IMR-90 (cell line): ENCODE data around the gene SGSM2. TPM values are rescaled to one million over a fixed set of nuclear protein-coding genes. Genes with fewer than 3 reads are reported as not detected.

Source experiments
- ATAC-seq: fragments of 200-7000 bp; cut with Tn5 transposase; 2 replicates; pipeline ENCODE4 v1.9.1; 2020; ENCODE audit warnings: low read depth, mild to moderate bottlenecking, moderate library complexity
- BruUV-seq: library from RNA; stranded (reverse); fragments of 400-500 nt; replicated peaks from 2 replicates; lab custom pipeline; 2021; lab: Mats Ljungman, UMichigan
- CTCF ChIA-PET: fragments of 300-600 bp; formaldehyde crosslinking; extraction: SDS; loops from one replicate; lab custom pipeline; 2021; ENCODE audit warnings: antibody characterized with exemption; lab: Yijun Ruan, JAX
- POLR2A ChIA-PET: fragments of 300-600 bp; sonication (Branson Sonifier 250); formaldehyde crosslinking; loops from one replicate; lab custom pipeline; 2022; ENCODE audit warnings: antibody characterized with exemption; ENCODE audit not compliant: unreplicated experiment; lab: Charles Lee
- DNase-seq: peaks from one replicate; pipeline ENCODE4 v3.0.0; 2013
- H2AFZ ChIP-seq: replicated peaks from 2 replicates; pipeline ENCODE3; 2013; ENCODE audit warnings: low read length, mild to moderate bottlenecking; ENCODE audit not compliant: poor library complexity
- H2AK5ac ChIP-seq: 2 replicates; pipeline ENCODE4 v1.6.1; 2013; ENCODE audit warnings: low read depth, low read length, inconsistent platforms
- H2AK9ac ChIP-seq: replicated peaks from 2 replicates; pipeline ENCODE3; 2013; ENCODE audit warnings: mild to moderate bottlenecking, low read depth, low read length, moderate library complexity; ENCODE audit not compliant: poor library complexity
- H2BK120ac ChIP-seq: 2 replicates; pipeline ENCODE4 v1.6.1; 2013; ENCODE audit warnings: low read depth, low read length, inconsistent platforms
- H2BK15ac ChIP-seq: 3 replicates; pipeline ENCODE4 v1.6.1; 2013; ENCODE audit warnings: low read depth, low read length, inconsistent platforms
- H2BK20ac ChIP-seq: 2 replicates; pipeline ENCODE4 v1.6.1; 2013; ENCODE audit warnings: low read depth, mild to moderate bottlenecking, inconsistent platforms, low read length, moderate library complexity
- H2BK5ac ChIP-seq: 2 replicates; pipeline ENCODE4 v1.6.1; 2013; ENCODE audit warnings: mild to moderate bottlenecking, low read depth, low read length, inconsistent platforms; ENCODE audit not compliant: poor library complexity, severe bottlenecking
- H3K14ac ChIP-seq: replicated peaks from 2 replicates; pipeline ENCODE4 v1.6.1; 2013; ENCODE audit warnings: low read depth, low read length, inconsistent platforms
- H3K18ac ChIP-seq: 2 replicates; pipeline ENCODE4 v1.6.1; 2013; ENCODE audit warnings: low read depth, low read length, control low read depth
- H3K23ac ChIP-seq: 2 replicates; pipeline ENCODE4 v1.6.1; 2013; ENCODE audit warnings: low read depth, low read length, inconsistent platforms
- H3K27ac ChIP-seq: 2 replicates; pipeline ENCODE4 v1.5.1; 2013; ENCODE audit warnings: mild to moderate bottlenecking, control low read depth, low read length; ENCODE audit not compliant: insufficient read depth
- H3K27me3 ChIP-seq: 2 replicates; pipeline ENCODE4 v1.6.1; 2013; ENCODE audit warnings: low read length; ENCODE audit not compliant: control insufficient read depth, insufficient read depth
- H3K36me3 ChIP-seq: 2 replicates; pipeline ENCODE4 v1.6.1; 2013; ENCODE audit warnings: low read length, mixed read lengths; ENCODE audit not compliant: control insufficient read depth, insufficient read depth
- H3K4ac ChIP-seq: 2 replicates; pipeline ENCODE4 v1.6.1; 2013; ENCODE audit warnings: low read depth, low read length, inconsistent platforms
- H3K4me1 ChIP-seq: 2 replicates; pipeline ENCODE4 v1.6.1; 2013; ENCODE audit warnings: low read length, mixed read lengths; ENCODE audit not compliant: control insufficient read depth, insufficient read depth
- H3K4me2 ChIP-seq: 2 replicates; pipeline ENCODE4 v1.6.1; 2013; ENCODE audit warnings: low read depth, mild to moderate bottlenecking, control low read depth, low read length, moderate library complexity
- H3K4me3 ChIP-seq: 2 replicates; pipeline ENCODE4 v1.5.1; 2013; ENCODE audit warnings: low read depth, mild to moderate bottlenecking, control low read depth, low read length, moderate library complexity; ENCODE audit not compliant: insufficient read depth
- H3K56ac ChIP-seq: 2 replicates; pipeline ENCODE4 v1.6.1; 2013; ENCODE audit warnings: low read length, inconsistent platforms; ENCODE audit not compliant: insufficient read depth; ENCODE audit errors: extremely low read depth
- H3K79me1 ChIP-seq, 2 experiments: 2 replicates each; pipeline ENCODE4 v1.6.1; 2013; ENCODE audit warnings: low read length in 2 of 2, inconsistent platforms in 1 of 2, low read depth in 1 of 2
- H3K9ac ChIP-seq: 2 replicates; pipeline ENCODE4 v1.6.1; 2013; ENCODE audit warnings: low read depth, low read length, control low read depth
- H3K9me1 ChIP-seq: 2 replicates; pipeline ENCODE4 v1.6.1; 2013; ENCODE audit warnings: low read length, inconsistent platforms; ENCODE audit not compliant: insufficient read depth
- H3K9me3 ChIP-seq: 2 replicates; pipeline ENCODE4 v1.6.1; 2013; ENCODE audit warnings: low read length; ENCODE audit not compliant: control insufficient read depth, insufficient read depth
- H4K20me1 ChIP-seq: 2 replicates; pipeline ENCODE4 v1.6.1; 2013; ENCODE audit warnings: low read length, inconsistent platforms; ENCODE audit not compliant: insufficient read depth
- H4K5ac ChIP-seq: 2 replicates; pipeline ENCODE4 v1.6.1; 2013; ENCODE audit warnings: mild to moderate bottlenecking, low read depth, low read length, control low read depth
- H4K8ac ChIP-seq, 2 experiments: 2 replicates each; pipeline ENCODE4 v1.6.1; 2013; ENCODE audit warnings: low read depth in 2 of 2, low read length in 2 of 2, control low read depth in 1 of 2, inconsistent platforms in 1 of 2
- H4K91ac ChIP-seq: 2 replicates; pipeline ENCODE4 v1.6.1; 2013; ENCODE audit warnings: low read depth, low read length, inconsistent platforms; ENCODE audit not compliant: insufficient read depth
- BHLHE40 ChIP-seq: fragments of 150-350 bp; IDR thresholded peaks from 2 replicates; pipeline ENCODE4 v1.6.1; 2016; ENCODE audit warnings: mild to moderate bottlenecking, low read depth, low read length
- CEBPB ChIP-seq: IDR thresholded peaks from 2 replicates; pipeline ENCODE4 v1.6.1; 2012; ENCODE audit warnings: low read depth, low read length, improper control_type of control experiment
- CHD1 ChIP-seq: IDR thresholded peaks from 2 replicates; pipeline ENCODE4 v1.6.1; 2012; ENCODE audit warnings: low read depth, low read length, improper control_type of control experiment
- FOS ChIP-seq: fragments of 150-350 bp; IDR thresholded peaks from 2 replicates; pipeline ENCODE4 v1.6.1; 2016; ENCODE audit warnings: low read depth, low read length
- MAFK ChIP-seq: IDR thresholded peaks from 2 replicates; pipeline ENCODE4 v1.6.1; 2012; ENCODE audit warnings: low read depth, low read length, improper control_type of control experiment
- MAZ ChIP-seq: IDR thresholded peaks from 2 replicates; pipeline ENCODE4 v1.6.1; 2012; ENCODE audit warnings: low read depth, mild to moderate bottlenecking, low read length, improper control_type of control experiment, moderate library complexity, borderline replicate concordance
- MXI1 ChIP-seq: IDR thresholded peaks from 2 replicates; pipeline ENCODE4 v1.6.1; 2012; ENCODE audit warnings: low read depth, mild to moderate bottlenecking, low read length, moderate library complexity, borderline replicate concordance
- NFE2L2 ChIP-seq: fragments of 150-350 bp; IDR thresholded peaks from 2 replicates; pipeline ENCODE4 v1.6.1; 2016; ENCODE audit warnings: low read depth, mild to moderate bottlenecking, low read length
- POLR2A ChIP-seq: IDR thresholded peaks from 2 replicates; pipeline ENCODE4 v1.6.1; 2012; ENCODE audit warnings: mild to moderate bottlenecking, low read depth, low read length
- RAD21 ChIP-seq: IDR thresholded peaks from 2 replicates; pipeline ENCODE4 v1.6.1; 2012; ENCODE audit warnings: low read length, improper control_type of control experiment
- RCOR1 ChIP-seq: IDR thresholded peaks from 2 replicates; pipeline ENCODE4 v1.6.1; 2012; ENCODE audit warnings: mild to moderate bottlenecking, low read length, improper control_type of control experiment; ENCODE audit not compliant: insufficient replicate concordance
- RFX5 ChIP-seq: IDR thresholded peaks from 2 replicates; pipeline ENCODE4 v1.8.0; 2012; ENCODE audit warnings: low read depth, mild to moderate bottlenecking, low read length, moderate library complexity
- SMC3 ChIP-seq: fragments of 150-350 bp; IDR thresholded peaks from 2 replicates; pipeline ENCODE4 v1.6.1; 2016; ENCODE audit warnings: low read depth, mild to moderate bottlenecking, antibody characterized with exemption, low read length, moderate library complexity
- WGBS, 2 experiments: methylation state at CpG; one replicate each; pipeline versions ENCODE4 v1.1.5 to v1.1.7; 2013; ENCODE audit warnings: missing lambda C conversion rate in 2 of 2; ENCODE audit not compliant: insufficient read length in 1 of 2; ENCODE audit errors: extremely low coverage in 2 of 2; 5-methylcytosine and 5-hydroxymethylcytosine counted together
- dilution Hi-C: fragments of 300-500 bp; cut with HindIII; formaldehyde crosslinking; loops from one replicate; pipeline ENCODE4 v1.14.3; 2018; ENCODE audit warnings: low sequenced_read_pairs; ENCODE audit not compliant: unreplicated experiment
- in situ Hi-C: fragments of 300-500 bp; cut with MboI; formaldehyde crosslinking; loops from 3 replicates; pipeline ENCODE4 v1.14.3; 2019; ENCODE audit warnings: low sequenced_read_pairs, inconsistent platforms, mixed read lengths
- intact Hi-C: fragments of 100-400 bp; cut with micrococcal nuclease; formaldehyde crosslinking; loops from 2 replicates; pipeline ENCODE4 v1.10.0; 2022
- polyA plus RNA-seq, 3 experiments: library from polyadenylated mRNA; depleted of rRNA; stranded (reverse); fragments of >200 nt; gene quantifications; 2 replicates each; pipeline ENCODE4 v1.2.3, GENCODE V29; 2012; ENCODE audit warnings: low replicate concordance in 1 of 3
- total RNA-seq: library from RNA; depleted of rRNA; stranded (reverse); fragments of >200 nt; gene quantifications from 2 replicates; pipeline ENCODE4 v1.2.3, GENCODE V29; 2012
- TF ChIP-seq, protein P1 (sequence below): conservative IDR thresholded peaks from 2 replicates; pipeline ENCODE4 v1.5.1; 2012; ENCODE audit warnings: mild to moderate bottlenecking, low read depth, low read length, improper control_type of control experiment
- TF ChIP-seq, protein P2 (sequence below): fragments of 150-350 bp; IDR thresholded peaks from 2 replicates; pipeline ENCODE4 v1.6.1; 2017; ENCODE audit warnings: mild to moderate bottlenecking, antibody characterized with exemption, low read length, low read depth
- TF ChIP-seq, protein P3 (sequence below): fragments of 150-350 bp; IDR thresholded peaks from 2 replicates; pipeline ENCODE4 v1.6.1; 2016; ENCODE audit warnings: low read depth, mild to moderate bottlenecking, low read length, moderate library complexity, borderline replicate concordance

SGSM2 gene
- total and polyA plus RNA-seq, 2 of the 4 experiments (the other 2 are of a cell fraction) = 13.6 to 81.2 TPM

DNA sequence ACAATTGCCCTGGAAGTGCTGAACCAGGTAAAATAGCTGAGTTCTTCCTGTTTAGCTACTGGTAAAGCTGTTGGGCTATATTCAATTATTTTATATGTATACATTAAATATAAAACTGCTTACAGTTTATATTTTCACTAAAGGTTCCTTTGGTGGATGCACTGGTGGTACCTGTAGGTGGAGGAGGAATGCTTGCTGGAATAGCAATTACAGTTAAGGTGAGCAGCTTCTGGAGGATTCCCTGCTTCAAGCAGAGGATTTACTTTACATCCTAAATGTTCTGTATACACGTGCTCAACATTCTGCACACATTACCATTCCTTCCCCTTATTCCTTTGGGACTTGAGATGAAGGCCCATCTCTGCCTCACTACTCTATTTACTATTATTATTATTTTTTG, 15.9 kb upstream of the SGSM2 start:
- Histone ChIP-seq H3K18ac (no peak overlapping the region), H2BK20ac (no peak overlapping the region), H3K9ac (no peak overlapping the region), H3K4me3 (no peak overlapping the region), H4K8ac (no peak overlapping the region), H2AK5ac (no peak overlapping the region), H2BK5ac (no peak overlapping the region), H2BK120ac (no peak overlapping the region), H3K23ac (no peak overlapping the region), H3K36me3 (peaks cover 42% of the 10 kb centered on the region), H2AFZ (no peak overlapping the region), H3K9me1 (no peaks in the 10 kb centered on the region), H3K4me1 (no peaks in the 10 kb centered on the region), H2AK9ac (no peak overlapping the region), H3K14ac (no peak overlapping the region), H3K4me2 (no peak overlapping the region), H3K27ac (no peak overlapping the region), H3K27me3 (no peaks in the 10 kb centered on the region), H3K79me1 (peaks cover 4 to 11% of the 10 kb centered on the region in 2 experiments), H3K9me3 (no peaks in the 10 kb centered on the region), H3K4ac (no peak overlapping the region), H4K5ac (no peak overlapping the region), H4K91ac (no peak overlapping the region), H3K56ac (no peak overlapping the region), H2BK15ac (no peak overlapping the region), H4K20me1 (no peaks in the 10 kb centered on the region)
- in situ Hi-C loops (no loop called here), intact Hi-C loops (no loop called here), dilution Hi-C loops (no loop called here)
- DNase-seq (no peak), ATAC-seq (no peak)
- 80% methylated on average over 1 of the region's 1 CpG; no CpG with 5 or more reads in 1 of the 2 experiments for WGBS, 2 experiments
- TF ChIP-seq, protein P1, sequence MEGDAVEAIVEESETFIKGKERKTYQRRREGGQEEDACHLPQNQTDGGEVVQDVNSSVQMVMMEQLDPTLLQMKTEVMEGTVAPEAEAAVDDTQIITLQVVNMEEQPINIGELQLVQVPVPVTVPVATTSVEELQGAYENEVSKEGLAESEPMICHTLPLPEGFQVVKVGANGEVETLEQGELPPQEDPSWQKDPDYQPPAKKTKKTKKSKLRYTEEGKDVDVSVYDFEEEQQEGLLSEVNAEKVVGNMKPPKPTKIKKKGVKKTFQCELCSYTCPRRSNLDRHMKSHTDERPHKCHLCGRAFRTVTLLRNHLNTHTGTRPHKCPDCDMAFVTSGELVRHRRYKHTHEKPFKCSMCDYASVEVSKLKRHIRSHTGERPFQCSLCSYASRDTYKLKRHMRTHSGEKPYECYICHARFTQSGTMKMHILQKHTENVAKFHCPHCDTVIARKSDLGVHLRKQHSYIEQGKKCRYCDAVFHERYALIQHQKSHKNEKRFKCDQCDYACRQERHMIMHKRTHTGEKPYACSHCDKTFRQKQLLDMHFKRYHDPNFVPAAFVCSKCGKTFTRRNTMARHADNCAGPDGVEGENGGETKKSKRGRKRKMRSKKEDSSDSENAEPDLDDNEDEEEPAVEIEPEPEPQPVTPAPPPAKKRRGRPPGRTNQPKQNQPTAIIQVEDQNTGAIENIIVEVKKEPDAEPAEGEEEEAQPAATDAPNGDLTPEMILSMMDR = no peak
- no peak for TF ChIP-seq CEBPB
- no peak for TF ChIP-seq MAZ
- TF ChIP-seq CHD1 = no peak
- TF ChIP-seq RCOR1 = no peak
- no peak for TF ChIP-seq MXI1
- TF ChIP-seq BHLHE40 = no peak
- no peak for TF ChIP-seq POLR2A
- TF ChIP-seq MAFK = no peak
- no peak for TF ChIP-seq RAD21
- TF ChIP-seq, protein P2, sequence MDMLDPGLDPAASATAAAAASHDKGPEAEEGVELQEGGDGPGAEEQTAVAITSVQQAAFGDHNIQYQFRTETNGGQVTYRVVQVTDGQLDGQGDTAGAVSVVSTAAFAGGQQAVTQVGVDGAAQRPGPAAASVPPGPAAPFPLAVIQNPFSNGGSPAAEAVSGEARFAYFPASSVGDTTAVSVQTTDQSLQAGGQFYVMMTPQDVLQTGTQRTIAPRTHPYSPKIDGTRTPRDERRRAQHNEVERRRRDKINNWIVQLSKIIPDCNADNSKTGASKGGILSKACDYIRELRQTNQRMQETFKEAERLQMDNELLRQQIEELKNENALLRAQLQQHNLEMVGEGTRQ = no peak
- TF ChIP-seq RFX5 = no peak
- no peak for TF ChIP-seq SMC3
- no peak for TF ChIP-seq NFE2L2
- TF ChIP-seq FOS = no peak
- TF ChIP-seq, protein P3, sequence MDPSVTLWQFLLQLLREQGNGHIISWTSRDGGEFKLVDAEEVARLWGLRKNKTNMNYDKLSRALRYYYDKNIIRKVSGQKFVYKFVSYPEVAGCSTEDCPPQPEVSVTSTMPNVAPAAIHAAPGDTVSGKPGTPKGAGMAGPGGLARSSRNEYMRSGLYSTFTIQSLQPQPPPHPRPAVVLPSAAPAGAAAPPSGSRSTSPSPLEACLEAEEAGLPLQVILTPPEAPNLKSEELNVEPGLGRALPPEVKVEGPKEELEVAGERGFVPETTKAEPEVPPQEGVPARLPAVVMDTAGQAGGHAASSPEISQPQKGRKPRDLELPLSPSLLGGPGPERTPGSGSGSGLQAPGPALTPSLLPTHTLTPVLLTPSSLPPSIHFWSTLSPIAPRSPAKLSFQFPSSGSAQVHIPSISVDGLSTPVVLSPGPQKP = no peak
- ChIA-PET POLR2A (no interaction called here), CTCF (no interaction called here)
- BruUV-seq = no TSS peak
